GM10266 (cell line): Measurements from ENCODE around the gene DTNB.
"Not testable (repeated sequence)": the region's sequence is repeated elsewhere in the genome, so short reads cannot be mapped to it uniquely, and the experiment has no call there.

ENCODE experiments used
- DNase-seq: peaks from one replicate; pipeline ENCODE4 v3.0.0; 2012; ENCODE audit errors: extremely low spot score
- TF ChIP-seq, protein P1 (sequence below): IDR thresholded peaks from 2 replicates; pipeline ENCODE4 v1.5.1; 2012; ENCODE audit warnings: mild to moderate bottlenecking, low read depth; ENCODE audit not compliant: control insufficient read depth, insufficient read depth; ENCODE audit errors: missing control alignments

DTNB gene

DNA sequence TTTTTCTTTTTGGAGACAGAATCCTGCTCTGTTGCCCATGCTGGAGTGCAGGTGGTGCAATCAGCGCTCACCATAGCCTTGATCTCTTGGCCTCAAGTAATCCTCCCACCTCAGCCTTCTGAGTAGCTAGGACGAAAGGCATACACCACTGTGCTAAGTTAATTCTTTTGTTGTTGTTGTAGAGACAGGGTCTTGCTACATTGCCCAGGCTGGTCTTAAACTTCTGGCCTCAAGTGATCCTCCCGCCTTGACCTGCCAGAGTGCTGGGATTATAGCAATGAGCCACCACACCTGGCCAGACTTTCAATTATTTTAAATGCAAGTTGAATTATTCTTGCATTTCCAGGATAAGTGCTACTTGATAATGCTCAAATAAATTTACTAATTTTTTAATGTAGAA, 126.5 kb downstream of the DTNB start:
- no peak for DNase-seq
- TF ChIP-seq, protein P1, sequence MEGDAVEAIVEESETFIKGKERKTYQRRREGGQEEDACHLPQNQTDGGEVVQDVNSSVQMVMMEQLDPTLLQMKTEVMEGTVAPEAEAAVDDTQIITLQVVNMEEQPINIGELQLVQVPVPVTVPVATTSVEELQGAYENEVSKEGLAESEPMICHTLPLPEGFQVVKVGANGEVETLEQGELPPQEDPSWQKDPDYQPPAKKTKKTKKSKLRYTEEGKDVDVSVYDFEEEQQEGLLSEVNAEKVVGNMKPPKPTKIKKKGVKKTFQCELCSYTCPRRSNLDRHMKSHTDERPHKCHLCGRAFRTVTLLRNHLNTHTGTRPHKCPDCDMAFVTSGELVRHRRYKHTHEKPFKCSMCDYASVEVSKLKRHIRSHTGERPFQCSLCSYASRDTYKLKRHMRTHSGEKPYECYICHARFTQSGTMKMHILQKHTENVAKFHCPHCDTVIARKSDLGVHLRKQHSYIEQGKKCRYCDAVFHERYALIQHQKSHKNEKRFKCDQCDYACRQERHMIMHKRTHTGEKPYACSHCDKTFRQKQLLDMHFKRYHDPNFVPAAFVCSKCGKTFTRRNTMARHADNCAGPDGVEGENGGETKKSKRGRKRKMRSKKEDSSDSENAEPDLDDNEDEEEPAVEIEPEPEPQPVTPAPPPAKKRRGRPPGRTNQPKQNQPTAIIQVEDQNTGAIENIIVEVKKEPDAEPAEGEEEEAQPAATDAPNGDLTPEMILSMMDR = no peak

- TF ChIP-seq, protein P1 = no peak
- DNase-seq = no peak
Measured at GRCh38 chr2:25545899-25546298, 127.5 kb downstream of the DTNB start.

DNA sequence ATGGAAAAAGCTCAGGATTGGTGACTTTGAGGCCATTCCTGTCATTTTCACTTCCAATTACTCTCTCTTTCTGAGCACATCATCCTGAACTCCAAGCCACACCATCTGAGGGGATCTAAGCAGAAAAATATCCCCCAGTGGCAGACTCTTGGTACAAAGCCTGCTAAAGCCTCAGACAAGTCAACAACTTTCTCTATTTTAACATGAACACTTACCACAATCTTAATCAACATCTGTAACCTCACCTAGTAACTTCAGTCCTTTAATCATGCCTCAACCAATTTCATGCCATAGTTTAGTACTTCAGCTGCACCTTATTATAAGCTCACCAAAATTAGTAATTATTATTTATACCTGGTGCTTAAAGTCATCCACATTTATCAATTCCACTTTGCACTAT, 128.9 kb downstream of the DTNB start:
- TF ChIP-seq, protein P1 = no peak
- no peak for DNase-seq

GRCh38 chr2:25543939-25544338, 129.4 kb downstream of the DTNB start:
- no peak for DNase-seq
- TF ChIP-seq, protein P1 = no peak

- TF ChIP-seq, protein P1 = no peak
- no peak for DNase-seq
Measured at GRCh38 chr2:25541378-25541777, 132.0 kb downstream of the DTNB start.

GRCh38 chr2:25539136-25539535, 134.2 kb downstream of the DTNB start:
- TF ChIP-seq, protein P1 = no peak
- no peak for DNase-seq

- TF ChIP-seq, protein P1 = no peak
- no peak for DNase-seq
Measured at GRCh38 chr2:25537526-25537925, 135.9 kb downstream of the DTNB start.

- DNase-seq = not testable (repeated sequence)
Measured at GRCh38 chr2:25535411-25536289, 137.7 kb downstream of the DTNB start.

GRCh38 chr2:25534937-25535336, 138.4 kb downstream of the DTNB start:
- DNase-seq = not testable (repeated sequence)
